Peyer's patch (tissue), 4 donors: ENCODE data around the gene ACTN4. TPM values are rescaled to one million over a fixed set of nuclear protein-coding genes. Genes with fewer than 3 reads are reported as not detected.

Experiments used
- DNase-seq, 3 donors: peaks; one replicate each; pipeline ENCODE4 v3.0.0-alpha.2; 2017 to 2019
- H3K27ac ChIP-seq, 4 donors: fragments of 200-600 bp; sonication (generic); one replicate each; pipeline ENCODE4 v1.5.1; 2016 to 2019
- H3K27me3 ChIP-seq, 2 donors: fragments of 200-600 bp; sonication (generic); one replicate each; pipeline ENCODE4 v1.5.1; 2019
- H3K36me3 ChIP-seq, 3 donors: fragments of 200-600 bp; sonication (generic); one replicate each; pipeline ENCODE4 v1.5.1; 2016 to 2019
- H3K4me1 ChIP-seq, 4 donors: fragments of 200-600 bp; sonication (generic); one replicate each; pipeline ENCODE4 v1.5.1; 2016 to 2019
- H3K4me3 ChIP-seq, 4 donors: fragments of 200-600 bp; sonication (generic); 1 replicate in 3 of 4; 2 replicates in 1 of 4; pipeline ENCODE4 v1.5.1; 2016 to 2019; ENCODE audit warnings: mild to moderate bottlenecking in 1 of 4
- H3K9me3 ChIP-seq, 4 donors: fragments of 200-600 bp; sonication (generic); one replicate each; pipeline ENCODE4 v1.5.1; 2016 to 2019; ENCODE audit warnings: mild to moderate bottlenecking in 1 of 4
- POLR2A ChIP-seq, 2 donors: fragments of 450-650 bp; IDR thresholded peaks; one replicate each; pipeline ENCODE4 v1.5.1; 2017; ENCODE audit warnings: antibody characterized with exemption in 2 of 2, mild to moderate bottlenecking in 2 of 2, moderate library complexity in 2 of 2
- total RNA-seq, 4 donors: library from RNA; depleted of rRNA; stranded (reverse); fragments of >200 nt; gene quantifications; one replicate each; pipeline ENCODE4 v1.1.0, GENCODE V29; 2016
- TF ChIP-seq, protein P1 (sequence below), 6 experiments: fragments of 450-650 bp in 4 of 6; fragments of 200-600 bp in 2 of 6; sonication (generic) in 1 of 6; IDR thresholded peaks; one replicate each; pipeline ENCODE4 v1.5.1; 2017 to 2019; ENCODE audit warnings: antibody characterized with exemption in 6 of 6, mild to moderate bottlenecking in 3 of 6, moderate library complexity in 1 of 6

The ACTN4 gene
- total RNA-seq, 4 donors from 2014 or later: 360 to 1,049 (median 814) TPM

DNA sequence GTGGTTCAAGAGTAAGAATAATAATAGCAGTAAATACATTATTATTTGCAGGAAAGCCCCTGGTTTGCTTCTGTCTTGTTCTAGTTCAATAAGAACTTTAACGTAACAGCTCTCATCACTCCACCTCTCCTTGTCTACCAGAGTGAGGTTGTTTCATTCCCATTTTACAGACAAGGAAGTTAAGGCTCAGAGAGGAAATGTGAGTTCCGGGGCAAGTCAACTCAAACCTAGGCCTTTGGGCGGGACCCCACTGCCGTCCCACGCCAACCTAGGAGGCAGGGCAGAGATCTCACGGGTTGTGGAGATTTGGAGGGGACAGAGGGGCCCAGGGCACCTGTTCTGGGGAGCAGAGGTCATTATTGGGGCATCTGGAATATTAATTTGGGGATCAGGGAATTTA is 31.2 kb upstream of the ACTN4 start:
- TF ChIP-seq, protein P1, sequence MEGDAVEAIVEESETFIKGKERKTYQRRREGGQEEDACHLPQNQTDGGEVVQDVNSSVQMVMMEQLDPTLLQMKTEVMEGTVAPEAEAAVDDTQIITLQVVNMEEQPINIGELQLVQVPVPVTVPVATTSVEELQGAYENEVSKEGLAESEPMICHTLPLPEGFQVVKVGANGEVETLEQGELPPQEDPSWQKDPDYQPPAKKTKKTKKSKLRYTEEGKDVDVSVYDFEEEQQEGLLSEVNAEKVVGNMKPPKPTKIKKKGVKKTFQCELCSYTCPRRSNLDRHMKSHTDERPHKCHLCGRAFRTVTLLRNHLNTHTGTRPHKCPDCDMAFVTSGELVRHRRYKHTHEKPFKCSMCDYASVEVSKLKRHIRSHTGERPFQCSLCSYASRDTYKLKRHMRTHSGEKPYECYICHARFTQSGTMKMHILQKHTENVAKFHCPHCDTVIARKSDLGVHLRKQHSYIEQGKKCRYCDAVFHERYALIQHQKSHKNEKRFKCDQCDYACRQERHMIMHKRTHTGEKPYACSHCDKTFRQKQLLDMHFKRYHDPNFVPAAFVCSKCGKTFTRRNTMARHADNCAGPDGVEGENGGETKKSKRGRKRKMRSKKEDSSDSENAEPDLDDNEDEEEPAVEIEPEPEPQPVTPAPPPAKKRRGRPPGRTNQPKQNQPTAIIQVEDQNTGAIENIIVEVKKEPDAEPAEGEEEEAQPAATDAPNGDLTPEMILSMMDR (IDR thresholded peaks at IDR 0.05): no peak
- no peak for TF ChIP-seq POLR2A (IDR thresholded peaks at IDR 0.05)
- Histone ChIP-seq H3K4me1 (peaks cover 0 to 21% (median 6%) of the 10 kb centered on the region in 4 donors), H3K36me3 (peaks cover 0 to 12% (median 4%) of the 10 kb centered on the region in 3 donors), H3K27me3 (no peaks in the 10 kb centered on the region), H3K9me3 (no peaks in the 10 kb centered on the region), H3K27ac (peak overlapping the region in 2 of 4 donors; percentile 70 to 98), H3K4me3 (peak overlapping the region in 3 of 4 donors; percentile 13 to 89 (median 72))
- no peak for DNase-seq

DNA sequence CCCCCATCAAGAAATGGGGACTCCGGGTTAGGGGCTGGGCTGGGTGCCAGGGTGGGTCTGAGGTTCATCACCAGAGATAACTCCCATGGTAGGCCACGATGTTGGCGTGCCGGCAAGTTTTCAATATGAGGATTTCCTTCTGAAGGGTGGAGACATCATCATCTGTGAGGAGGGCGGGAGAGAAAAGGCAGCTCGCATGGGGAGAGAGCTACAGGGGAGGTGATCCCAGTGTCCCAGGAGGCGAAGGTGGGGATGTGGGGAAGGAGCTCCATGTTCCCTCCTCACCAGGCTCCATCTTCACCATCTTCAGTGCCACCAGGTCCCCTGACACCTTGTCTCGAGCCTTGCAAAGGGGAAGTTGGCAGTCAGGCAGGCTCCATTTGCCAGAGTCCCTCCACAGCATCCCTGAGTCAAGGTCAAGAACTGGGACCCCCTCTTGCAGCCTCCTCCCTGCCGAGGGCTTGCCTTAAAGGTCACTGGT is 30.1 kb upstream of the ACTN4 start:
- Histone ChIP-seq H3K36me3 (peaks cover 0 to 22% (median 4%) of the 10 kb centered on the region in 3 donors), H3K27me3 (no peaks in the 10 kb centered on the region), H3K4me3 (peak overlapping the region; percentile 64 to 89 (median 74)), H3K27ac (peak overlapping the region; percentile 52 to 98 (median 70)), H3K4me1 (peaks cover 0 to 21% (median 6%) of the 10 kb centered on the region in 4 donors), H3K9me3 (no peaks in the 10 kb centered on the region)
- no peak for TF ChIP-seq POLR2A (IDR thresholded peaks at IDR 0.05)
- TF ChIP-seq, protein P1 (IDR thresholded peaks at IDR 0.05): no peak
- DNase-seq: peak in 1 of 3 donors; percentile 44

DNA sequence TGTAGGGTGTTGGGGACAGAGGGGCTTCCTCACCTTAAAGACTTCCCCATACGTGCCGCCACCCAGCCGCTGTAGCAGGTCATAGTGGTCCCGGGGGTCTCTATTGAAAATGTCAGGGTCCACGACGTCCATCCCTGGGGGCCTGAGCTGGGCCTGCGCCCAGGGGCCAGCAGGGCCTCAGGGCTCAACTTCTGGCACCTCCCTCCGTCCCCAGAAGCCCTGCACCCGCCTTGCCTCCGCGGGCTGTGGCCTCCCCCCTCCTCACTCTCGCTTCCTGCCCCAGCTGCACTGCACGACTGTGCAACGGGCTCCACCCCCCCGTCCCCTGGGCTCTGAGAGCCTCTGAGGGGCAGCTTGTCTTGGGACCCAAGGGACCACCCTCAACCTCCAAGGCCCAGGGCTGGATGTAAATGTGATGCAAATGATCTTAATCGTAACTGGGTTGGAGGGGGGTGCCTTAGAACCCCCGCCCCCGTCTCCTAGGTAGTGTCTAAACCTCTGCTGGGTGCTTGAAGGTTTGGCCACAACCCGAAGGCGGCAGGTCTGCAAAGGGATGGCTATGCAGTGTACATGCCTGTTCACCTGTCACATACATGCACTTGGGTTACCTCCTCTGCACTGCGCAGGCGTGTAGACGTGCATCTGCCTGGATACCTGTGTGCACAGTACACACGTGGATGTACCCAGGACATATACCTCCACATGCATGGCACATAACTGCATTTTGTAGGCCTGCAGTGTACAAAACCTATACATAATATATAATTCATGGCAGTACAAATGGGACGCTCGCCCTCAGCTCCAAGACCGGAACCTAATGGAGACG is 29.5 kb upstream of the ACTN4 start, which contains the start of gene MAP4K1:
Gene MAP4K1 (minus strand): TSS at position 190 of the 826 bp plus-strand sequence. CDS start 58 bp downstream, at position 132.
- Histone ChIP-seq H3K27ac (peak within 1 kb of the TSS; percentile 70 to 98 (median 76)), H3K36me3 (peaks cover 0 to 28% (median 4%) of the 10 kb centered on the region in 3 donors), H3K9me3 (no peaks in the 10 kb centered on the region), H3K27me3 (no peaks in the 10 kb centered on the region), H3K4me3 (peak within 1 kb of the TSS; percentile 64 to 89 (median 74)), H3K4me1 (peaks cover 0 to 21% (median 6%) of the 10 kb centered on the region in 4 donors)
- no peak for TF ChIP-seq POLR2A (IDR thresholded peaks at IDR 0.05)
- TF ChIP-seq, protein P1 (IDR thresholded peaks at IDR 0.05): no peak
- DNase-seq: peak; percentile 65 to 95 (median 95)

DNA sequence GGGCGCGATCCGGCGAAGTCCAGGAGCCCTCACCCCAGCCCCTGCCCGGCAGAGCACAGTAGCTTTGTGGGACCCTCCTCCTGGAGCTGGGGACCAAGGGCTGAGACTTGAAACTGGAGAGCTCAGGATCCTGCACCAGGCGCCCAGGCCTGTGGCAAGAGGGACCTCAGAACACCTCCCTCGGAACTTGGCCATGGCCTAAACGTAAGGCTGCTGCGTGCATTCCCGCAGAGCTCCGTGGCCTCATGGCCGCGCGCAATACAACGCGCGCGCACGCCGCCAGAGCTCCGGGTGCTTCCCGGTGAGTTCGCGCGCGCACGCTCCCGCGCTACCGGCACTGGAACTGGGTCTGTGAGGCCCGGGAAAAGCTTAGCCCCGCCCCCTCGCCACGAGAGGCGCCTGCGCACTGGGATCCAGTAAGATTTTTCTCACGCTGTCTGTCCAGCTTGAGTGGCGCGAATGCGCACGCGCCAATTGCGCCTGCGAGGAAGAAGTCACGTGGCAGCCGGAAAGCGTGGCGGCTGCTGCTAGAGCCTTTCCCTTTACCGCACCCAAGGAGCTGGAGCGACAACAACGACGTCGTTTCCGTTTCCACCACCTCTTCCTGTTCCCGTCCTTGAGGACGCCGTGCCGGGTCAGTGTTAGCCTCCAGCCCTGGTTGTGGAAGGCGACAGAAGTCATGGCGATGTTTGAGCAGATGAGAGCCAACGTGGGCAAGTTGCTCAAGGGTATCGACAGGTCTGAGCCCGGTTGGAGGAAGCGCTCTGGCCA is 28.7 kb upstream of the ACTN4 start, which contains the start of gene EIF3K:
Gene EIF3K (plus strand): TSS at position 599 of the 771 bp plus-strand sequence. CDS start 81 bp downstream, at position 680.
- H3K4me1 ChIP-seq: peaks cover 0 to 21% (median 6%) of the 10 kb centered on the region in 4 donors
- DNase-seq: peak; percentile 98 to 100 (median 100)
- H3K27ac ChIP-seq: peak within 1 kb of the TSS; percentile 82 to 98 (median 84)
- H3K36me3 ChIP-seq: peaks cover 0 to 34% (median 4%) of the 10 kb centered on the region in 3 donors
- H3K27me3 ChIP-seq: no peaks in the 10 kb centered on the region
- peak within 1 kb of the TSS; percentile 64 to 89 (median 74) for H3K4me3 ChIP-seq
- TF ChIP-seq, protein P1 (IDR thresholded peaks at IDR 0.05): peak in 1 of 6 experiments; percentile 0
- peak; percentile 71 to 76 for TF ChIP-seq POLR2A (IDR thresholded peaks at IDR 0.05)
- no peaks in the 10 kb centered on the region for H3K9me3 ChIP-seq
